HL-60/S4 treated with phorbol 12-myristate 13-acetate at 8.2 ng/mL for 4 days and 3 days (cell line): ENCODE measurements around the gene HEMK1.

ENCODE experiments used
- in situ Hi-C: fragments of 300-500 bp; cut with MboI; formaldehyde crosslinking; loops from 2 replicates; pipeline ENCODE4 v1.15.0; 2022; ENCODE audit warnings: low sequenced_read_pairs

The HEMK1 gene

GRCh38 chr3:50573566-50574443, 4.5 kb downstream of the HEMK1 start:
- in situ Hi-C loops: no loop called here

GRCh38 chr3:50574444-50574831, 5.1 kb downstream of the HEMK1 start:
- in situ Hi-C loops: no loop called here

GRCh38 chr3:50575372-50575771, 6.0 kb downstream of the HEMK1 start:
- in situ Hi-C loops: no loop called here

GRCh38 chr3:50577348-50577747, 8.0 kb downstream of the HEMK1 start:
- in situ Hi-C loops: no loop called here

- in situ Hi-C loops: no loop called here
Measured at GRCh38 chr3:50580683-50581458, 11.5 kb downstream of the HEMK1 start.

- in situ Hi-C loops: no loop called here
Measured at GRCh38 chr3:50581459-50581842, 12.1 kb downstream of the HEMK1 start.

- in situ Hi-C loops: no loop called here
Measured at GRCh38 chr3:50582083-50582482, 12.8 kb downstream of the HEMK1 start.

GRCh38 chr3:50583897-50584296, 14.6 kb downstream of the HEMK1 start:
- in situ Hi-C loops: no loop called here

GRCh38 chr3:50584391-50584790, 15.1 kb downstream of the HEMK1 start:
- in situ Hi-C loops: no loop called here

- in situ Hi-C loops: no loop called here
Measured at GRCh38 chr3:50585919-50586762, 16.8 kb downstream of the HEMK1 start.

- in situ Hi-C loops: no loop called here
Measured at GRCh38 chr3:50586763-50587070, 17.4 kb downstream of the HEMK1 start.

- in situ Hi-C loops: no loop called here
Measured at GRCh38 chr3:50587373-50587772, 18.1 kb downstream of the HEMK1 start.

- in situ Hi-C loops: no loop called here
Measured at GRCh38 chr3:50587806-50588758, 18.8 kb downstream of the HEMK1 start.

- in situ Hi-C loops: no loop called here
Measured at GRCh38 chr3:50588759-50589433, 19.6 kb downstream of the HEMK1 start.

GRCh38 chr3:50591196-50591741, 21.9 kb downstream of the HEMK1 start:
- in situ Hi-C loops: no loop called here

- in situ Hi-C loops: no loop called here
Measured at GRCh38 chr3:50592568-50592967, 23.2 kb downstream of the HEMK1 start.

GRCh38 chr3:50594253-50594785, 25.0 kb downstream of the HEMK1 start:
- in situ Hi-C loops: no loop called here

GRCh38 chr3:50599115-50599715, 29.9 kb downstream of the HEMK1 start:
- in situ Hi-C loops: no loop called here

- in situ Hi-C loops: loop anchor here (25.0 kb wide), 1 partner anchor 788 kb away; the partner anchor contains the start of genes MANF and RBM15B
Measured at GRCh38 chr3:50599716-50600118, 30.4 kb downstream of the HEMK1 start.
